OCI-LY3 (cell line): ENCODE data around the gene SORCS1.

Experiments
- CTCF ChIP-seq: fragments of 200-600, 300-600 bp; sonication (generic); IDR thresholded peaks from 2 replicates; pipeline ENCODE4 v1.5.1; 2014; ENCODE audit warnings: antibody characterized with exemption, low read length, low read depth
- EZH2phosphoT487 ChIP-seq: fragments of 200-600 bp; shearing (Covaris generic); IDR thresholded peaks from 2 replicates; pipeline ENCODE4 v1.6.1; 2018; ENCODE audit warnings: antibody characterized with exemption, mixed run types, low read depth

- no peak for TF ChIP-seq CTCF
- TF ChIP-seq EZH2phosphoT487, result no peak
These were observed 482.3 kb downstream of the SORCS1 start for GRCh38 chr10:106682175-106682574.
